IMR-90 (cell line): ENCODE measurements around the gene LAMA2. TPM values are rescaled to one million over a fixed set of nuclear protein-coding genes. Genes with fewer than 3 reads are reported as not detected.
"Not testable (repeated sequence)": the region's sequence is repeated elsewhere in the genome, so short reads cannot be mapped to it uniquely, and the experiment has no call there.

Experiments
- ATAC-seq: fragments of 200-7000 bp; cut with Tn5 transposase; 2 replicates; pipeline ENCODE4 v1.9.1; 2020; ENCODE audit warnings: low read depth, mild to moderate bottlenecking, moderate library complexity
- BruUV-seq: library from RNA; stranded (reverse); fragments of 400-500 nt; replicated peaks from 2 replicates; lab custom pipeline; 2021; lab: Mats Ljungman, UMichigan
- CTCF ChIA-PET: fragments of 300-600 bp; formaldehyde crosslinking; extraction: SDS; loops from one replicate; lab custom pipeline; 2021; ENCODE audit warnings: antibody characterized with exemption; lab: Yijun Ruan, JAX
- POLR2A ChIA-PET: fragments of 300-600 bp; sonication (Branson Sonifier 250); formaldehyde crosslinking; loops from one replicate; lab custom pipeline; 2022; ENCODE audit warnings: antibody characterized with exemption; ENCODE audit not compliant: unreplicated experiment; lab: Charles Lee
- DNase-seq: peaks from one replicate; pipeline ENCODE4 v3.0.0; 2013
- H2AFZ ChIP-seq: replicated peaks from 2 replicates; pipeline ENCODE3; 2013; ENCODE audit warnings: low read length, mild to moderate bottlenecking; ENCODE audit not compliant: poor library complexity
- H2AK5ac ChIP-seq: 2 replicates; pipeline ENCODE4 v1.6.1; 2013; ENCODE audit warnings: low read depth, low read length, inconsistent platforms
- H2AK9ac ChIP-seq: replicated peaks from 2 replicates; pipeline ENCODE3; 2013; ENCODE audit warnings: mild to moderate bottlenecking, low read depth, low read length, moderate library complexity; ENCODE audit not compliant: poor library complexity
- H2BK120ac ChIP-seq: 2 replicates; pipeline ENCODE4 v1.6.1; 2013; ENCODE audit warnings: low read depth, low read length, inconsistent platforms
- H2BK15ac ChIP-seq: 3 replicates; pipeline ENCODE4 v1.6.1; 2013; ENCODE audit warnings: low read depth, low read length, inconsistent platforms
- H2BK20ac ChIP-seq: 2 replicates; pipeline ENCODE4 v1.6.1; 2013; ENCODE audit warnings: low read depth, mild to moderate bottlenecking, inconsistent platforms, low read length, moderate library complexity
- H2BK5ac ChIP-seq: 2 replicates; pipeline ENCODE4 v1.6.1; 2013; ENCODE audit warnings: mild to moderate bottlenecking, low read depth, low read length, inconsistent platforms; ENCODE audit not compliant: poor library complexity, severe bottlenecking
- H3K14ac ChIP-seq: replicated peaks from 2 replicates; pipeline ENCODE4 v1.6.1; 2013; ENCODE audit warnings: low read depth, low read length, inconsistent platforms
- H3K18ac ChIP-seq: 2 replicates; pipeline ENCODE4 v1.6.1; 2013; ENCODE audit warnings: low read depth, low read length, control low read depth
- H3K23ac ChIP-seq: 2 replicates; pipeline ENCODE4 v1.6.1; 2013; ENCODE audit warnings: low read depth, low read length, inconsistent platforms
- H3K27ac ChIP-seq: 2 replicates; pipeline ENCODE4 v1.5.1; 2013; ENCODE audit warnings: mild to moderate bottlenecking, control low read depth, low read length; ENCODE audit not compliant: insufficient read depth
- H3K27me3 ChIP-seq: 2 replicates; pipeline ENCODE4 v1.6.1; 2013; ENCODE audit warnings: low read length; ENCODE audit not compliant: control insufficient read depth, insufficient read depth
- H3K36me3 ChIP-seq: 2 replicates; pipeline ENCODE4 v1.6.1; 2013; ENCODE audit warnings: low read length, mixed read lengths; ENCODE audit not compliant: control insufficient read depth, insufficient read depth
- H3K4ac ChIP-seq: 2 replicates; pipeline ENCODE4 v1.6.1; 2013; ENCODE audit warnings: low read depth, low read length, inconsistent platforms
- H3K4me1 ChIP-seq: 2 replicates; pipeline ENCODE4 v1.6.1; 2013; ENCODE audit warnings: low read length, mixed read lengths; ENCODE audit not compliant: control insufficient read depth, insufficient read depth
- H3K4me2 ChIP-seq: 2 replicates; pipeline ENCODE4 v1.6.1; 2013; ENCODE audit warnings: low read depth, mild to moderate bottlenecking, control low read depth, low read length, moderate library complexity
- H3K4me3 ChIP-seq: 2 replicates; pipeline ENCODE4 v1.5.1; 2013; ENCODE audit warnings: low read depth, mild to moderate bottlenecking, control low read depth, low read length, moderate library complexity; ENCODE audit not compliant: insufficient read depth
- H3K56ac ChIP-seq: 2 replicates; pipeline ENCODE4 v1.6.1; 2013; ENCODE audit warnings: low read length, inconsistent platforms; ENCODE audit not compliant: insufficient read depth; ENCODE audit errors: extremely low read depth
- H3K79me1 ChIP-seq, 2 experiments: 2 replicates each; pipeline ENCODE4 v1.6.1; 2013; ENCODE audit warnings: low read length in 2 of 2, inconsistent platforms in 1 of 2, low read depth in 1 of 2
- H3K9ac ChIP-seq: 2 replicates; pipeline ENCODE4 v1.6.1; 2013; ENCODE audit warnings: low read depth, low read length, control low read depth
- H3K9me1 ChIP-seq: 2 replicates; pipeline ENCODE4 v1.6.1; 2013; ENCODE audit warnings: low read length, inconsistent platforms; ENCODE audit not compliant: insufficient read depth
- H3K9me3 ChIP-seq: 2 replicates; pipeline ENCODE4 v1.6.1; 2013; ENCODE audit warnings: low read length; ENCODE audit not compliant: control insufficient read depth, insufficient read depth
- H4K20me1 ChIP-seq: 2 replicates; pipeline ENCODE4 v1.6.1; 2013; ENCODE audit warnings: low read length, inconsistent platforms; ENCODE audit not compliant: insufficient read depth
- H4K5ac ChIP-seq: 2 replicates; pipeline ENCODE4 v1.6.1; 2013; ENCODE audit warnings: mild to moderate bottlenecking, low read depth, low read length, control low read depth
- H4K8ac ChIP-seq, 2 experiments: 2 replicates each; pipeline ENCODE4 v1.6.1; 2013; ENCODE audit warnings: low read depth in 2 of 2, low read length in 2 of 2, control low read depth in 1 of 2, inconsistent platforms in 1 of 2
- H4K91ac ChIP-seq: 2 replicates; pipeline ENCODE4 v1.6.1; 2013; ENCODE audit warnings: low read depth, low read length, inconsistent platforms; ENCODE audit not compliant: insufficient read depth
- MAFK ChIP-seq: IDR thresholded peaks from 2 replicates; pipeline ENCODE4 v1.6.1; 2012; ENCODE audit warnings: low read depth, low read length, improper control_type of control experiment
- WGBS, 2 experiments: methylation state at CpG; one replicate each; pipeline versions ENCODE4 v1.1.5 to v1.1.7; 2013; ENCODE audit warnings: missing lambda C conversion rate in 2 of 2; ENCODE audit not compliant: insufficient read length in 1 of 2; ENCODE audit errors: extremely low coverage in 2 of 2; 5-methylcytosine and 5-hydroxymethylcytosine counted together
- dilution Hi-C: fragments of 300-500 bp; cut with HindIII; formaldehyde crosslinking; loops from one replicate; pipeline ENCODE4 v1.14.3; 2018; ENCODE audit warnings: low sequenced_read_pairs; ENCODE audit not compliant: unreplicated experiment
- in situ Hi-C: fragments of 300-500 bp; cut with MboI; formaldehyde crosslinking; loops from 3 replicates; pipeline ENCODE4 v1.14.3; 2019; ENCODE audit warnings: low sequenced_read_pairs, inconsistent platforms, mixed read lengths
- intact Hi-C: fragments of 100-400 bp; cut with micrococcal nuclease; formaldehyde crosslinking; loops from 2 replicates; pipeline ENCODE4 v1.10.0; 2022
- polyA plus RNA-seq, 3 experiments: library from polyadenylated mRNA; depleted of rRNA; stranded (reverse); fragments of >200 nt; gene quantifications; 2 replicates each; pipeline ENCODE4 v1.2.3, GENCODE V29; 2012; ENCODE audit warnings: low replicate concordance in 1 of 3
- total RNA-seq: library from RNA; depleted of rRNA; stranded (reverse); fragments of >200 nt; gene quantifications from 2 replicates; pipeline ENCODE4 v1.2.3, GENCODE V29; 2012

LAMA2 gene
- total and polyA plus RNA-seq, 2 of the 4 experiments (the other 2 are of a cell fraction), result 9.9 to 13.3 TPM

DNA sequence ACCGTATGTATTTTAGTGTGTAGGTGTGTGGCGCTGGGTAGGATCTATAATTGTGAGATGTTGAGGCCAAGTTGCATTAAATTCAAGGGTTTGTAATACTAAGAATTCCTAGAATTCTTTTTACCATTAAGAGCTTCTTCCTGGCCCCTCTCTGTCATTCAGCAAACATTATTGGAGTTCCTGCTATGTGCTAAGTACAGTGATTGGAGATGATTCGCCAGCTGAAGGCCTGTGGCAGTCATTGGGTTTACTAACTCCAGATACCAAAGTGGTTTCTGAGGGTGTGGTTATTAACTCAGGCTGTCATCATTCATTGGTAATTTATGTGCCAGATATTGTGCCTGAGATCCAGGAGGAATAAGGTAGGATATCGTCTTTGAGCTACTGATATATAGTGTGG lies 167.1 kb downstream of the LAMA2 start:
- DNase-seq, result peak; percentile 32

DNA sequence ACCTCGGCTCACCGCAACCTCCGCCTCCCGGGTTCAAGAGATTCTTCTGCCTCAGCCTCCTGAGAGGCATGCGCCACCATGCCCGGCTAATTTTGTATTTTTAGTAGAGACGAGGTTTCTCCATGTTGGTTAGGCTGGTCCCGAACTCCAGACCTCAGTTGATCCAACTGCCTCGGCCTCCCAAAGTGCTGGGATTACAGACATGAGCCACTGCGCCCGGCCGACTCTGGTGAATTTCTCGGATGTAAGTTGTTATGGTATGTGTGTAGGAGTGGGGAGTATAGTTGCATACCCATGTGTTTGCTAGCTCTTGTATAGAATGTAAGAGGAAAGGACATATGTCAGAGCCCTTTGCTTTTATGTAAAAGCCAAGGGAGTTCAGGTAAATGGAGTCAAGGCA lies 170.2 kb downstream of the LAMA2 start:
- H3K18ac ChIP-seq, intact Hi-C loops, H3K9ac ChIP-seq, dilution Hi-C loops, H2BK5ac ChIP-seq, H3K9me3 ChIP-seq, H2AK9ac ChIP-seq, H3K36me3 ChIP-seq, in situ Hi-C loops, H2BK15ac ChIP-seq, POLR2A ChIA-PET, H3K4ac ChIP-seq, H3K27ac ChIP-seq, H2BK120ac ChIP-seq, H3K27me3 ChIP-seq, H2AK5ac ChIP-seq, H3K23ac ChIP-seq, H2BK20ac ChIP-seq, ATAC-seq, H4K20me1 ChIP-seq, H2AFZ ChIP-seq, H4K8ac ChIP-seq, H4K91ac ChIP-seq, H3K4me1 ChIP-seq, BruUV-seq, H3K4me3 ChIP-seq, H3K4me2 ChIP-seq, H3K14ac ChIP-seq, H3K9me1 ChIP-seq, H3K79me1 ChIP-seq, H3K56ac ChIP-seq, H4K5ac ChIP-seq, DNase-seq, CTCF ChIA-PET: not testable (repeated sequence)
- 96% methylated on average over 7 of the region's 13 CpGs; no CpG with 5 or more reads in 1 of the 2 experiments for WGBS, 2 experiments

More for the DNA sequence above, 167.1 kb downstream of the LAMA2 start:
- no peak overlapping the region for H3K14ac ChIP-seq
- 0 out of 2 replicates have a peak overlapping the region, but pooled peaks have one; percentile 14 for H2BK120ac ChIP-seq
- intact Hi-C loops (no loop called here), dilution Hi-C loops (no loop called here), in situ Hi-C loops (no loop called here)
- no peaks in the 10 kb centered on the region for H3K9me1 ChIP-seq
- H4K91ac ChIP-seq, result no peak overlapping the region
- no peak overlapping the region for H4K8ac ChIP-seq
- POLR2A ChIA-PET, result no interaction called here
- H3K23ac ChIP-seq, result no peak overlapping the region
- H3K4ac ChIP-seq, result peak overlapping the region; percentile 58; the same call in 1 of the 2 replicates
- no peak overlapping the region for H2AK5ac ChIP-seq
- H3K9ac ChIP-seq, result no peak overlapping the region
- no peaks in the 10 kb centered on the region for H3K4me1 ChIP-seq
- H3K79me1 ChIP-seq, result no peaks in the 10 kb centered on the region
- no peaks in the 10 kb centered on the region for H3K27me3 ChIP-seq
- H2AFZ ChIP-seq, result no peak overlapping the region
- no peaks in the 10 kb centered on the region for H4K20me1 ChIP-seq
- H3K4me2 ChIP-seq, result no peak overlapping the region
- H3K18ac ChIP-seq, result no peak overlapping the region; the same call in 1 of the 2 replicates
- CTCF ChIA-PET, result no interaction called here
- no peak overlapping the region for H2BK20ac ChIP-seq
- ATAC-seq, result peak; percentile 21; the same call in 1 of the 2 replicates
- no peak overlapping the region for H3K27ac ChIP-seq
- H2AK9ac ChIP-seq, result no peak overlapping the region
- H4K5ac ChIP-seq, result no peak overlapping the region
- no peak overlapping the region for H3K56ac ChIP-seq
- BruUV-seq, result no TSS peak
- no peak overlapping the region for H3K4me3 ChIP-seq
- 83% methylated on average over 1 of the region's 4 CpGs; no CpG with 5 or more reads in 1 of the 2 experiments for WGBS, 2 experiments
- no peak for TF ChIP-seq MAFK
- no peak overlapping the region for H2BK15ac ChIP-seq
- no peak overlapping the region for H2BK5ac ChIP-seq
- no peaks in the 10 kb centered on the region for H3K36me3 ChIP-seq
- H3K9me3 ChIP-seq, result no peaks in the 10 kb centered on the region
